Ascending aorta (tissue), 2 donors: ENCODE measurements around the gene GPR89B. TPM values are rescaled to one million over a fixed set of nuclear protein-coding genes. Genes with fewer than 3 reads are reported as not detected.
"Not testable (repeated sequence)": the region's sequence is repeated elsewhere in the genome, so short reads cannot be mapped to it uniquely, and the experiment has no call there.

ENCODE experiments used
- DNase-seq, 2 donors: peaks; one replicate each; pipeline ENCODE4 v3.0.0-alpha.2; 2019; ENCODE audit warnings: low spot score in 2 of 2
- H3K27ac ChIP-seq, 2 donors: fragments of 200-600 bp; sonication (generic); one replicate each; pipeline ENCODE4 v1.5.1; 2016 to 2017; ENCODE audit warnings: mild to moderate bottlenecking in 1 of 2
- H3K27me3 ChIP-seq: fragments of 200-600 bp; sonication (generic); one replicate; pipeline ENCODE4 v1.5.1; 2017
- H3K36me3 ChIP-seq, 2 donors: fragments of 200-600 bp; sonication (generic); one replicate each; pipeline ENCODE4 v1.5.1; 2016
- H3K4me1 ChIP-seq, 2 donors: fragments of 200-600 bp; sonication (generic); one replicate each; pipeline ENCODE4 v1.5.1; 2016 to 2017; ENCODE audit warnings: mild to moderate bottlenecking in 1 of 2
- H3K4me3 ChIP-seq, 2 donors: fragments of 200-600 bp; sonication (generic); one replicate each; pipeline ENCODE4 v1.5.1; 2016 to 2017; ENCODE audit warnings: mild to moderate bottlenecking in 1 of 2
- H3K9me3 ChIP-seq, 2 donors: fragments of 200-600 bp; sonication (generic); one replicate each; pipeline ENCODE4 v1.5.1; 2016
- intact Hi-C: fragments of 100-400 bp; cut with DNase I; formaldehyde crosslinking; loops from one replicate; pipeline ENCODE4 v1.15.1; 2023
- total RNA-seq: library from RNA; depleted of rRNA; stranded (reverse); fragments of >200 nt; gene quantifications from one replicate; pipeline ENCODE4 v1.1.0, GENCODE V29; 2016
- TF ChIP-seq, protein P1 (sequence below), 3 experiments: fragments of 200-600 bp in 2 of 3; fragments of 450-650 bp in 1 of 3; sonication (generic) in 2 of 3; IDR thresholded peaks; one replicate each; pipeline ENCODE4 v1.5.1; 2016 to 2019; ENCODE audit warnings: antibody characterized with exemption in 3 of 3, mild to moderate bottlenecking in 1 of 3, moderate library complexity in 1 of 3

The GPR89B gene
- total RNA-seq, 1 donor from 2014 or later, result 2.9 TPM

DNA sequence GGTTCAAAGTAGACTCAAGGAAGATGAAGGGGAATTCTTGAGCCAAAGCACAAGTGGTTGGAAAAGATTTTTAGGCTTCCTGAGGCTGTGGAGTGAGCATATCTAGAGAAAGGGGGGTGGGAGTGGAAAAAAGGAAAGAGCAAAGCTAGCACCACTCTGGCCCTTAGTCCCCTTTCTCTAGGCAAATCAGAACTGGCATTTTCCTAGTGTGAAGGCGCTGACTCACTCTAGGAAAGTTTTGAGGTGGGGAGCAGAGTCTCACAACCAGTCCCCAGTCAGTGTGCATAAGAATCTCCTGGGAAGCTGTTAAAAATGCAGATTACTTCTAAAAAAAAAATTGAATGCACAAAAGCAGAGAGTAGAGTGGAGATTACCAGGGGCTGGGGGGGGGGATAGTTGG is 3.4 kb upstream of the GPR89B start:
- intact Hi-C loops, result no loop called here
- H3K27me3 ChIP-seq, result no peaks in the 10 kb centered on the region

DNA sequence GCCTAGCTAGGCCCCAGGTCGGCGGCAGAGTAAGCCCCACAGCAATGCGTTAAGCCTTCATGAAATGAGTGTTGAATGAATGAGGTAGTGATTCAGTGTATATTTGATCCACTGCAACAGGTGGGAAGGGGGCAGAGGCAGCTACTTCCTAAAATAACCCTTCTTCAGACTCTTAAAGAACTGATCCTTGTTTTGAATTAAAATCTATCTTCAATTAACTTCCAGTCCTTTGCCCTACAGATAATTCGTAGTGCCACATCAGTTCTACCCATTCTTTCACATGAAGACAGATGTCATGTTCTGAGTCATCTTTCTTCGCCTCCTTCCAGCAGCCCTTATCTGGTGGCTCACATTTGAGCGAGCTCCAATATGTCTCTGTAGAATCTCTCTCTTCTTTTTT is 1.0 kb upstream of the GPR89B start:
- DNase-seq, H3K27me3 ChIP-seq, H3K9me3 ChIP-seq, H3K4me3 ChIP-seq, intact Hi-C loops, H3K27ac ChIP-seq, H3K36me3 ChIP-seq, H3K4me1 ChIP-seq: not testable (repeated sequence)

More for the DNA sequence above, 3.4 kb upstream of the GPR89B start:
- Histone ChIP-seq H3K4me1 (peaks cover 0 to 3% of the 10 kb centered on the region in 2 donors), H3K27ac (no peak overlapping the region), H3K36me3 (no peaks in the 10 kb centered on the region), H3K4me3 (no peak overlapping the region), H3K9me3 (no peaks in the 10 kb centered on the region)
- DNase-seq, result no peak
- TF ChIP-seq, protein P1, sequence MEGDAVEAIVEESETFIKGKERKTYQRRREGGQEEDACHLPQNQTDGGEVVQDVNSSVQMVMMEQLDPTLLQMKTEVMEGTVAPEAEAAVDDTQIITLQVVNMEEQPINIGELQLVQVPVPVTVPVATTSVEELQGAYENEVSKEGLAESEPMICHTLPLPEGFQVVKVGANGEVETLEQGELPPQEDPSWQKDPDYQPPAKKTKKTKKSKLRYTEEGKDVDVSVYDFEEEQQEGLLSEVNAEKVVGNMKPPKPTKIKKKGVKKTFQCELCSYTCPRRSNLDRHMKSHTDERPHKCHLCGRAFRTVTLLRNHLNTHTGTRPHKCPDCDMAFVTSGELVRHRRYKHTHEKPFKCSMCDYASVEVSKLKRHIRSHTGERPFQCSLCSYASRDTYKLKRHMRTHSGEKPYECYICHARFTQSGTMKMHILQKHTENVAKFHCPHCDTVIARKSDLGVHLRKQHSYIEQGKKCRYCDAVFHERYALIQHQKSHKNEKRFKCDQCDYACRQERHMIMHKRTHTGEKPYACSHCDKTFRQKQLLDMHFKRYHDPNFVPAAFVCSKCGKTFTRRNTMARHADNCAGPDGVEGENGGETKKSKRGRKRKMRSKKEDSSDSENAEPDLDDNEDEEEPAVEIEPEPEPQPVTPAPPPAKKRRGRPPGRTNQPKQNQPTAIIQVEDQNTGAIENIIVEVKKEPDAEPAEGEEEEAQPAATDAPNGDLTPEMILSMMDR (IDR thresholded peaks at IDR 0.05), result no peak

DNA sequence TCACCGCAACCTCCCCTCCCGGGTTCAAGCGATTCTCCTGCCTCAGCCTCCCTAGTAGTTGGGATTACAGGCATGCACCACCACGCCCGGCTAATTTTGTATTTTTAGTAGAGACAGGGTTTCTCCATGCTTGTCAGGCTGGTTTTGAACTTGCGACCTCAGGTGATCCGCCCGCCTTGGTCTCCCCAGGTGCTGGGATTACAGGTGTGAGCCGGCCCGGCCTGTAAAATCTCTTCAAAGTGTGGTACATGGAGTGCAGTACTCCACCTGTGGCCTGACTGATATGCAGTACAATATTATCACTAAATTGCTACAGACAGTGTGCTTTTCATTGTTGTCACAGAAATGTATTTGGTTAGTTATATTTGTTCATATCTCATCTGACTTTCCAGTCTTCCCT is 531 bp upstream of the GPR89B start:
- DNase-seq, result not testable (repeated sequence)

DNA sequence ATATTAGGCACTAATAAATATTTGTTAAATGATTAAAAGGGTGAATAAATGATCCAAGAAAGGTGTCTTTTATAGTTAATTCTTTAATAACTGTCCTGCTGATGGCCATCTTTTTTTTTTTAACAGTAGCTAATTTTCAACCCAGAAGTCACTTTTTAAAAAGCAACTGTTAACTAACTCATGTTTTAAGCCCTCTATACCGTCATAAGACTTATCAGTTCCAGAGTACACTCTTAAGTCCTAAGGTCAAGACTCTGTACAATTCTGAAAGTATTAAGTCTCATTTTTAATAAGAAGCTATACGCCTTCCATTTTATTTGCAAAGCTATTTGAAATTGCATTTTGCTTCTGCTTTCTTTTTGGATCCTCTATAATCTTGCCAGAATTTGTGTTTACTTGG is 2.9 kb downstream of the GPR89B start:
- H3K9me3 ChIP-seq, H3K4me3 ChIP-seq, DNase-seq, H3K36me3 ChIP-seq, H3K27me3 ChIP-seq, H3K27ac ChIP-seq, H3K4me1 ChIP-seq, intact Hi-C loops: not testable (repeated sequence)

More for the DNA sequence above, 531 bp upstream of the GPR89B start:
- H3K27ac ChIP-seq, H3K27me3 ChIP-seq, H3K9me3 ChIP-seq, H3K36me3 ChIP-seq, H3K4me1 ChIP-seq, intact Hi-C loops, H3K4me3 ChIP-seq: not testable (repeated sequence)

DNA sequence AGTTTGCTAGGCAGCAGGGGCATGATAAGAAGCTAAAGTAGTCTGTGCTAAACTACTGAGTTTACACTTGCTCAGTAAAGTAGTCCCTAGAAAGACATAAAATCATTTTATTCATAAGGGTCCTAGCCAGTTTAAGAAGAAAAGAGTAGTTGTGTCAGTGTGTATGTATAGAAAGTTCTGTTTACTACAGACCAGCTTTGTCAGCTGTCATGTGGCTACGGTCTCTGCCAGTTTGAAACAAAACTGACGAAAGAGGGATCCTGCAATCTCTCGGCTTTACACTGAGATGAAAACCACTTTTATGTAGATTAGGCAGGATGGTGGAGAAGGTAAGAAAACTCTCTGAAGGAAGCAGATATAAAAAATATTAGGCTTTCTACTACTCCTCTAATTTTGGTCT is 7.1 kb downstream of the GPR89B start:
- H3K9me3 ChIP-seq, H3K36me3 ChIP-seq, H3K4me3 ChIP-seq, H3K4me1 ChIP-seq, DNase-seq, intact Hi-C loops, H3K27me3 ChIP-seq, H3K27ac ChIP-seq: not testable (repeated sequence)

DNA sequence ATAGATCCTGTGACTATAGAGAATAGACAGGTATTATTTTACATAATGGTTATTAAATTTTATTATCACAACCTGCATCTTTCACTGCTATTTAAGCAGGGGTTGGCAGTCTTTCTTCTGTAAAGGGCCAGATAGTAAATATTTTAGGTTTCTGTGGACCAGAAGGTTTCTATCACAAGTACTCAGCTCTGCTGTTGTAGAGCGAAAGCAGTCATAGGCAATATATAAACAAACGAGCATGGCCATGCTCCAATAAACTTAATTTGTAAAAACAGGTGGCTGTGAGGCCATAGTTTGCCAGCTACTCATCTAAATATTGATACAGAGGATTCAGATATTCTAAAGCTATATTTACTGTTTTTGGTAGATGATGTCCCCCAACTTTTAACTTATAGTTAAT is 12.2 kb downstream of the GPR89B start:
- H3K27ac ChIP-seq, H3K27me3 ChIP-seq, H3K4me3 ChIP-seq, DNase-seq, intact Hi-C loops, H3K9me3 ChIP-seq, H3K4me1 ChIP-seq, H3K36me3 ChIP-seq: not testable (repeated sequence)

DNA sequence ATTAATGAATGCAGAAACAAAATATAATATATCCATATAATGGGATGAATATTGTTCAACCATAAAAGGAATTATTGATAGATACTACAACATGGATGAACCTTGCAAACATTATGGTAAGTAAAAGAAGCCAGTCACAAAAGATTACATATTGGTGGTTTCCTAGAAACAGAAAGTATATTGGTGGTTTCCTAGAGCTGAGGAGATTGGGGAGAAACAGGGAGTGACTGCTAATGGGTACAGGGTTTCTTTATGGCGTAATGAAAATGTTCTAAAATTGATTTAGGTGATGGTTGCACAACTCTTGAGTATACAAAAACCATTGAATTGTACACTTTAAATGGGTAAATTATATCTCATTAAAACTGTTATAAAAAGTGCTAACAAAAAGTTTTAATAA is 14.3 kb downstream of the GPR89B start:
- H3K36me3 ChIP-seq, DNase-seq, H3K4me1 ChIP-seq, H3K27me3 ChIP-seq, intact Hi-C loops, H3K4me3 ChIP-seq, H3K9me3 ChIP-seq, H3K27ac ChIP-seq: not testable (repeated sequence)

DNA sequence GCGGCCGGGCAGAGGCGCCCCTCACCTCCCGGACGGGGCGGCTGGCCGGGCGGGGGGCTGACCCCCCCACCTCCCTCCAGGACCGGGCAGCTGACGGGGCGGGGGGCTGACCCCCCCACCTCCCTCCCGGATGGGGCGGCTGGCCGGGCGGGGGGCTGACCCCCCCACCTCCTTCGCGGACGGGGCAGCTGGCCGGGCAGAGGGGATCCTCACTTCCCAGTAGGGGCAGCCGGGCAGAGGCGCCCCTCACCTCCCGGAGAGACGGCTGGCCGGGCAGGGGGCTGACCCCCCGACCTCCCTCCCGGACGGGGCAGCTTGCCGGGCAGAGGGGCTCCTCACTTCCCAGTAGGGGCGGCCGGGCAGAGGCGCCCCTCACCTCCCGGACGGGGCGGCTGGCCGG is 21.3 kb downstream of the GPR89B start:
- DNase-seq, H3K4me1 ChIP-seq, H3K27ac ChIP-seq, intact Hi-C loops, H3K36me3 ChIP-seq, H3K4me3 ChIP-seq, H3K9me3 ChIP-seq, H3K27me3 ChIP-seq: not testable (repeated sequence)

DNA sequence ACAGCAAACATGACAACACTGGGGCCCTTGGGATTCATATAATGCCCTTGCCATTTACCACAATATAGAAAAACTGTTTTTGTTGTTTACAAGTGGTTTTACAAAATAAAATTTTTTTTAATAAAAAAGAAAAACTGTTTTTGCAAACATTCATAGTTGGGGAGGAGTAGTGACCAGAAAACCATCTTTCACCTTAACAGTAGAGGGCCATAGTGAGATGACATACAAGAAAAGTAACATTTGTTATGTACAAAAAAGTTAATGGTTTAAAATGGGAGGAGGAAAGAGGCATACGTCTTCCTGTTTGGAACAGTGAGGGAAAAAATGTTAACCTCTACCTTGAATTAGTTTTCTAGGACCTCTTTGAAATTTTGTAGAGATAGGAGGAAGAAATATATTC is 30.7 kb downstream of the GPR89B start:
- H3K9me3 ChIP-seq, H3K4me3 ChIP-seq, H3K27me3 ChIP-seq, H3K4me1 ChIP-seq, H3K36me3 ChIP-seq, DNase-seq, H3K27ac ChIP-seq, intact Hi-C loops: not testable (repeated sequence)

DNA sequence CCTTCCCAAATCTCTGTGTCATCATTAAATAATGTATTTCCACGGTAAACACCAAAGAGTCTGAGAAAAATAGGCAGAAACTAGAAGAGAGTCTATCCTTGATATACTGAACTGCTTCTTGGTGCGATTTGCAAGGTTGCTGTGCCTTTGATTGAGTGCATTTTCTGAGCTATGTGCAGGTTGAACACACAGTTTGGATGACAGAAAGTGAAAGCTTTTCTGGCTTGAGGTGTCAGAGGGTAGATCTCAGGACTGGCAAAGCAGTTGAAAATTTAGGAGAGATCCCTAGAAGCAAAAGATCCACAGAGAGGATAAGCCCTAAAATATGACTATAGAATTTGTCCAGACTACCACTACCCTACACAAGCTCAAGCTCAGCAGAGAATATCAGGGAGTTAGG is 31.5 kb downstream of the GPR89B start:
- DNase-seq, H3K4me3 ChIP-seq, intact Hi-C loops, H3K27me3 ChIP-seq, H3K9me3 ChIP-seq, H3K27ac ChIP-seq, H3K4me1 ChIP-seq, H3K36me3 ChIP-seq: not testable (repeated sequence)

DNA sequence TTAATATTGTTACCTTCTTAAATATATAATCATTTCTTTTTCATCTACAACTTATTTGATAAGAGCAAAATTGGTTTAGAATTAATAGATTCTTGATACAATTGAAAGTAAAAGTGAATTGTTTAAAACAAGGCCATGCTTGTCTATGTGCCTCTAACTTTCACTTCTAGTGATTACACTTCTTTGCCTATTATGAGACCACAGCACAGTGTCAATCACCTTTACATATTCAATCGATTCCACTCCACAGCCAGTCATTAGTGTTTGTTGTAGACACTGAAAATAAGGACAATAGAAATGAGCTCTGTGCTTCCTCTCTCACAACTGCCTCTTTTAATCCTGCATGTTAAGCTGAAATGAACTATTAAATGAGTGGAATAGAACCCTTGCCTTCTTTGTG is 36.4 kb downstream of the GPR89B start:
- H3K4me3 ChIP-seq, H3K36me3 ChIP-seq, H3K27ac ChIP-seq, H3K4me1 ChIP-seq, DNase-seq, H3K27me3 ChIP-seq, H3K9me3 ChIP-seq, intact Hi-C loops: not testable (repeated sequence)

DNA sequence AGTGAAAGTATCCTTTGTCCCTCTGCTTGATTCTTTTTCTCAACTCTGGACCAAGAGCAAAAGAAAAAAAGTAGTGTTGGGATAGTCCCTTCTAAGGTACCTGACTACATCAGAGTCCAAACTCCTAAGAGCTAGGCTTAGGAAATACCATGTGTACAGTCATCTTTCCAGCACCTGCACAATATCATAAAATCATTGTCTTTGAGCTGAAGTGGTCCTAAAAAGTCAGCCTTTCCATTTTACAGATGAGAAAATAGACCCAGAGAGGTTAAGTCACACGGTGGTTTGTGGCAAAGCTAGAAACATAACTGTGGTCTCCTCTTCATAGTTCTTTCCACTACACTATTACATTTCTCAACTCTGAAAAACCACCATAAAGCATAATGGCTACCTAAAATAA is 38.4 kb downstream of the GPR89B start:
- DNase-seq, H3K4me1 ChIP-seq, H3K4me3 ChIP-seq, H3K9me3 ChIP-seq, H3K27me3 ChIP-seq, H3K36me3 ChIP-seq, intact Hi-C loops, H3K27ac ChIP-seq: not testable (repeated sequence)

DNA sequence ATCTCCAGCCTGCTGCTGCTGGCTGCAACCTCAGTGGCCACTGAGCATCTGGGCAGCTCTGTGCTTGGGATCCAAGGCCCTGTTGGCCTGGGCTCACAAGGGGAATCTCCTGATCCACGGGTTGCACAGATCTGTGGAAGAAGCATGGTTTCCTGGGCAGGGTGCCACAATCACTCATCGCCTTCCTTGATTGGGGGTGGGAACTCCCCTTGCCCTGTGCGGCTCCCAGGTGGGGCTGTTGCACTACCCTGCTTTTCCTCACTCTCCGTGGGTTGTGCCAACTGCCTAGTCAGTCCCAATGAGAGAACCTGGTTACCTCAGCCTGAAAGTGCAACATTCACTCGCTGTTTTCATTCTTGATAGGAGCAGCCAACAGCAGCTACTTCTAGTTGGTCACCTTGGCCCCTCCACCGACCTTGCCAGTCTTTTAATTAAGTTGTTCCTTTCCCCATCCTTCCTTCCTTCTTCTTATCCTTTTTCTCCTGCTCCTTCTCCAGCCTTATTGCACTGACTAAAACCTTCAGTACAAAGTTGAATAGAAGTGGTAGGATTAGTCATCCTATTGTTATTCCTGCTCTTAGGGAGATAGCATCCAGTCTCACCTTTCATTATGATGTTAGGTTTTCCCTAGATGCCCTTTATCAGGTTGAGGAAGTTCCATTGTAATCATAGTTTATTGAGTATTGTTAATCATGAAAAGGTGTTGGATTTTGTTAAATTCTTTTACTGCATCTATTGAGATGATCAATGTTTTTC is 50.9 kb downstream of the GPR89B start:
- intact Hi-C loops, DNase-seq, H3K4me1 ChIP-seq, H3K4me3 ChIP-seq, H3K36me3 ChIP-seq, H3K9me3 ChIP-seq, H3K27ac ChIP-seq, H3K27me3 ChIP-seq: not testable (repeated sequence)

DNA sequence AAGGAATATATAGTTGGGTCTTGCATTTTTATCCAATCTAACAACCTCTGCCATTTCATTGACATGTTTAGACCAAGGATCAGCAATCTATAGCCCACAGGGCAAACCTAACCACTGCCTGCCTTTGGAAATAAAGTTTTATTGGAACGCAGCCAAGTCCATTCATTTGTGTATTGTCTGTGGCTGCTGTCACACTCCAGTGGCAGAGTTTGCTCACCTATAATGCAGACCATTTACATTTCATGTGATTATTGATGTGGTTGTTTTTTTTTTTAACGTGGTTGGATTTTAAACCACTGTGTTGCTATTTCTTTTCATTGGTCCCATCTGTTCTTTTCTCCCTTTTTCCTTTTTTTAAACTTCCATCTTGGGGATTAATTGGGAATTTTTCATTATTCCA is 57.2 kb downstream of the GPR89B start:
- H3K4me1 ChIP-seq, H3K27me3 ChIP-seq, H3K9me3 ChIP-seq, intact Hi-C loops, DNase-seq, H3K36me3 ChIP-seq, H3K27ac ChIP-seq, H3K4me3 ChIP-seq: not testable (repeated sequence)
